GM18519 (cell line): ENCODE data around the gene SLC9A9.

Source experiments
- ATAC-seq: cut with Tn5 transposase; IDR thresholded peaks from one replicate; pipeline ENCODE4 v1.9.1; 2021; ENCODE audit warnings: mild to moderate bottlenecking, moderate library complexity; ENCODE audit not compliant: unreplicated experiment, low FRiP score

SLC9A9 gene

DNA sequence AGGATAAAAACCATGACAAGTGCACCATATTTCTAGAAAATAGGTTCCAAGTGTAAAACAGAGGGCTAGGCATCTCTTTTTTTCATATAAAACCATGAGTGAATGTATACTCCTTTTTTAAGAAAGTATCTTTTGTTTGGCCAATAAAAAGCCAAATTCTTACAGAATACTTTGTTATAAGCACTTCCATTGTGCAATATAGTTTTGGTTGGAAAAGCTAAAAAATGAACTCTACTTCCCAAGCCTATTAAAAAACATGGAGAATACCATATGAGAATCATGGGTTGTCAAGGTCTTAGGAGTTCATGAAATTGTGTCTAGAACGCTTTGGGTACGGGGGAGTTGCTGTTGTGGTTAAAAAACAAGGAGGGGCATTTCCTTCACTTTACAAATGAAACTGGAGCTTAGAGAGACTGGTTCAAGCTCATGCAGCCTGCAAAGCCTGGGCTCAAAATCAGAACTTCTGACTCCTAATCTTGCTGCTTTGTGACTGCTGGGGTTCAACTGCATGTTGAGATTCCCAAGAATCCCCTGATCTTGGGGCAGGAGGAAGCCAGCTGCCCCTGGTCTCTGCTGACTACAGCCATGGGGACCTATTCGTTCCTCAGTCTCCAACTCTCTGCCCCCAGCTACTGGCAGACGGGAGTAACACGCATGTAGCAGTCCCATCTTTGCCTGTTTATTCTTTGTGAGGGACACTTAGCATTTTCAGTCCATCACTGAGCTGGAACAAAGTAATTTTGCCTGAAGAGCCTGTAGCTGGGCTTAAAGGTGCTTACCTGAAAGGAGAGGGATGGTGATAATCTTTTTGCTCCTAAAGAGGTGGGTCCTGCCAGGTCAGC lies 499.6 kb downstream of the SLC9A9 start:
- no peak for ATAC-seq

DNA sequence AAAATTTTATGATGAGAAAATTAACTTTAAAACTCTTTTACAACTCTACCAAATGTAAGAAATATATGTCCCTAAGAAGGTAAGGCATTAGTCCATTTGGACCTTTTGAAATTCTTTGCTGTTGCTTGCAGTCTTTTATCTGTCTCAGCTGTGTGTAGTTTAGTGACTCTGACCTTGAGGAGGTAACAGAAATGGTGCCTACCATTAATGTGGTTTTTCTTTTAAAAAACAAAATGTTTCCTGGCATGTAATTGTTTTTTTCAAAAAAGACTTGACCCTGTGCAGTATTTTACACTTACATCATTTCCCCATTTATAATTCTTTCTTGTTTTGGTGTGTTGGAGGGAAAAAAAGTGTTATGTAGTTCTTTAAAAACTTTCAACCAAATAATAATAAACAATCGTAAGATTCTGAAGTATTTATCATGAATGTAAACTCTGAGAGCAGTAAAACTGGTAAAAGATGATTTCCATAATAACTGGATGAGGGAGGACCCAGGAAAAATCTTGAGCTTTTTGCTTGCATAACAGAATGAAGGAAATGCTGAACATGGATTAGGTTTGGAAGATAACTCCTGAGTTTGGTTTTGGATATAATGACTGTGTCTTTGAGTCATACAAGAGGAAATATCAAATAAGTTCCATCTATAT lies 503.6 kb downstream of the SLC9A9 start:
- no peak for ATAC-seq

DNA sequence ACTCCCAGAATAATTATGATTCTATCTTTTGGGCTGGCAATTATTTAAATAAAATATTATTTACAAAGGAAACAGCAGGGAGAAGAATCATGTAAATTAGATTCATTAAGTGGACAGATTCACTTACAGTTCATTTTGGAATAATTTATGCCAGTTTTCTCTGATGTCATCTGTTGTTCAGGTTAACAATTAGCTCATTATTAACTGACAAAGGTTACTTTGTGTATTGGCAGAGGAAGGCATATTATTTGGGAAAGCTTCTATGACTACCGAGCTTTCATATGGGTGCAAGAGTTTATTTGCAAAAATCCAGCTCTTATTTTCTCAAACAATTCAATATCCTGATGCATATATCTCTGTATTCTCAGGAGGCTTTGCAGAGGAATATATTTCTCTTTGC lies 504.3 kb downstream of the SLC9A9 start:
- no peak for ATAC-seq

DNA sequence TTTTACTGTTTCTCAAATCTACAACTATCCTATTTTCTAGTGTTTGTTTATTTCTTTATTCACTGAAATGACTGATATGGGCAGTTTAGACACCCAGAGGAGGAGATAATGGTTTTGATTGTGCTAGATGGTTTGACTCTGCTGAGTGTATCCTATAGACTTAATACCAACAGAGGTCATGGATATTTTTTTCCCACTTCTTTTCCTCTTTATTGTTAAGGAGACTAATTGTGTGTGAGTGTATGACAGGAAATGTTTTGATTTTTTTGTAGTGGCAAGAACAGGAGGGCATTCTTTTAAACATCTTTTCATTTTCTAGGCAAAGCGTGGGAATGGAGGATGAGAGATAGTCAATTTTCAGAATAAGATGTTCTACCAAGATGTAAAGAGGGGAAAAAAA lies 505.2 kb downstream of the SLC9A9 start:
- ATAC-seq: no peak

DNA sequence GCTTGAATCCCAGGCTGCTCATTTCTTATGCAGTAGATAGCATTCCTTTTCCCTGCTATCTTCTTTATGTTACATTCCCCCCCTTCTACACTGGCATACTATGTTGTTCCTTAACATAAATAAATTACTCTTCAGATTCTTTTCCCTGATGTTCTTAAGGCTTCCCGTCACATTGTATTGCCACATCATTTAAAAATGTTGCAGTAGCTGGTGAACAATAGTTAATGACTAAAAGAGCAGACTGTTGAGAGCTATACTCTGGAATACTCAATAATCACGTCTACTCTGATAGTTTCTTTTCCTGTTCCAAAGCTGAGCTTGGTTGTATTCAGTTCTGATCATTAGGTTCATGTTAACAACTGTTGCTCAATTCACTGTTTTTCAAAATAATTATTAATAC lies 508.8 kb downstream of the SLC9A9 start:
- no peak for ATAC-seq

DNA sequence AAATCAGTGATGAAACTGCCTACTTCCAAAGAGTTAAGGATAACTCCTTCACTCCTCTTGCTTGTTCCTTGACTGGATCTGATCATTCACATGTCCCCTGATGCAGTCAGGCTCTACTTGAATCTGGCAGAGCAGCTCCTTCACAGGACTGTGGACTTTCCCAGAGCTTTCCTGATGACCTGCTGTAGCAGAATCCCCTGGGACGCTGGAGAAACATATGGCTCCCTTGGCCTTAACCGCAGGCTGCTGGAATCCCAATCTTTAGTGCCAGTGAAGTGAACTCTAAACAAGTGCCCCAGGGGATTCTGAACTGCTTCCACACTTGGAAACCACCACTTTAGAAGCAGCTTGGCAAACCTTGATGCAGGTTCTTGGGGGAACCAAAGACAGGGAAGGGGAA lies 510.9 kb downstream of the SLC9A9 start:
- no peak for ATAC-seq

DNA sequence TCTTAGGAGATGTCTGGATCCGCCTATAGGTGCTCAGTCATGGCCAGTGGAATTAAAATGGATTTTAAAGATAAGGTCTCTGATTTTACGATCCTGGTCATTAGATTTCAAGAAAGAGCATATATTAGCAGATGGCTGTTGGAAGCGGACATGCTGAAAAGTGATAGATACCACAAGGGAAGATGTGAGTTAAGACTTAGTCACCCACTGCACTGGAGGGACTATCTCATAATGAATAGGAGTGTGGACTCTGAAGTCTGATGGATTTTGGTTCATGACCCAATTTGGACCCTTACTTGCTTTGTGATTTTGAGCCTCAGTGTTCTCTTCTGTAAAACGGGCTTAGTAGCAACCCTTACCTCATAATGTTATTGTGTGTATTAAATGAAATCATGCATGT lies 514.0 kb downstream of the SLC9A9 start:
- no peak for ATAC-seq

DNA sequence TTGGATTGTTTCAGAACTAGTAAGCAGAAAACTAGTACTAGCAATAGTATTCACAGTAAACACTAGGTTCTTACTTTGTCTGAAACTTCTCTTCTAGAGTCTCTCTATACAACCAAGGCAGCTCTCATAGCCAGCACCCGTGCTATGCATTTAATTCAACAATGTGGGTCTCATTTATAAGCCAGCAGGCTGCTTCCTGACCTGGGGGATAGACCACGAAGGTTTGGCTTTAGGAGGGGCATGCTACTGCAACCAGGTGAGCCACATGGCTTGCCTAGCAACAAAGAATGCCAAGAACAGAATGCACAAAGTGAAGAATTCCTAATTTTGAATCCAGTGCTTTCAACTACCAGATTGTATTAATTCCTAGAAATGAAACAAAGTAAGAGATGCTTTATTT lies 514.9 kb downstream of the SLC9A9 start:
- ATAC-seq: no peak

DNA sequence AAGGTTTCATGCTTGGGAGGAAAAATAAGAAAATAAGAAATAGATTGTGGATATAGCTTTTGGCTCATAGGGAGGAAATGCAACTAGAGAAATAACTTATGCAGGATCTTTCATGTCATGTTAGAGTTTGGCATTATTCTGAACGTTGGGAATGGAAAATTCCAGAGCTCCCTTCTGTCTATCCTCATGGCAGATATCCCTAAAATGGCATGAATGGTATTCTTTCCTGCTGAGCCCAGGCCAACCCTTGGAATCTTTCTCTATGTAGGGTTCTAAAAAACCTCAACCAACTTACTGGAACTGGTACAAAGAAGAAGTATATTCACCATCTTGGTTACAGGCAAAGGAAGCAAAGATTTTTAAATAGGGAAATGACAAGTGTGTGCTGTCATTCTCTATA lies 516.2 kb downstream of the SLC9A9 start:
- no peak for ATAC-seq

DNA sequence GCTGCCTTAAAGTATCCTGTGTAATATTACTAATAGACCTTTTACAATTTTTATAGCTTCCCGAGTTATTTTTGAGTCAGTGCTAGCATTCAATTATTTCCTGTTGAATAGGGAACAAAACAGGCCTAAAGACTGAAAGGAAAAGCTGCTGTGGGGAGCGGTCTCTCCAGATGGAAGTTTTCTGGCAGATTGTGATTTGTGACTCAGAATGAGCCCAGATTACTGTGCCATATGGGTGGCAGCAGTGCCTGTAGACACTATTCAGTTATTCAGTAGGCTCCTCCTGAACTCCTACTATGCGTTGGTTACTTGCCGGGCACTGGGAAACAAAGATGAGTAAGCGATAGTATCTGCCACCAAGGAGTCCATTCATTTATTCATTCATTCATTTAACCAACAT lies 516.9 kb downstream of the SLC9A9 start:
- no peak for ATAC-seq

DNA sequence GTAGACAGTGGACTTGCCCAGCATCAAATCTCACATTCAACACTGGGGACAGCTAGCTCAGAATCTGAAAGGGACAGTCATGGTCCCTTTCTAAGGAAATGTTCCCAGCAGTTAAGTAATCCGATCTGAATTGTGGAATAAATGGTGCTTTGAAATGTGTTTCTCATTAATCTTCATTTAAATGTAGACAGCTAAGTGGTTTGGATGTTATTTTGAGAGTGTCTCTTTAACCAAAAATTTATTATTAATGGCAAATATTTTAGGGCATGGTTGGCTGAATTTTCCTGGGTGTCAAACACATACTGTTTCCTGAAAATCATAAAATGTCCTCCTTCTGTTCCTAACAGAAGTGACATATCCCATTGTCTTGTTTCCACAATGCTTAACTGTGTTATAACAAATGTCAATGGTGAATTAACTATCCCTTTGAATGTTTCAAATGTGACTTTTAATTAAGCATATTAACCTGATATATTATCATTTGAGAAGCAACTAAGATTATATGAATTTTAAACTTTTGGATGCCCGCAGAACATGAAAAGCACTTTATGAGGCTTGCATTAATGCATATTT lies 517.9 kb downstream of the SLC9A9 start:
- no peak for ATAC-seq

DNA sequence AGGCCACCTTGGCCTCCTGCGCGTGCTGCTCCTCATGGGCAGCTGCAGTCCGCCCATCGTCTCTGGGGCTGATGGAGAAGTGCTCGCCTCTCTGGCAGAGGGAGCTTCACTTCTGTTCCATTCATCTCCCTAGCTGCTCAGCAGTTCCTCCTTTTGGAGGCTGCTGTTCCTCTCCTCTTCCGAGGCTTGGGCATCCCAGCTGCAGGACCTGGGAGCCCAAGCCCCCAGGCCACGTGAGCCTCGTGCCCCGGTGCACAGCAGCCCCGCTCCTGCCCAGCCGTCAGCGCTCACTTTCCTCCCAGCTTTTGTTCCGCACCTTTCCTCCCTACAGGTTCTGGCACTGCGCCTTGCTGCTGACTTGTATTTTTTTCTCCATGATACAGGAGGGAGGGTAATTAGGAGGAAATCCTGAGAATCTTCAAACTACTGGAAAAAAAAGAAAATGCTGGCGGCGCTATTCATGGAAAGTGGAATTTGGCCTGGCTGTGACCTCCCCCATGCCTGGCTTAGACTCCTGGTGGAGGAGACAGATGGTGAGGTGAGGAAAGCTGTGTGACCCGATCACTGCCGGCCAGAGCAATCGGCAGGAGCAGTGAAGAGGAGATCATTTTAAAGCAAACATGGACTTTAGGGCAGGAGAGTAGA lies 518.6 kb downstream of the SLC9A9 start:
- ATAC-seq: no peak

DNA sequence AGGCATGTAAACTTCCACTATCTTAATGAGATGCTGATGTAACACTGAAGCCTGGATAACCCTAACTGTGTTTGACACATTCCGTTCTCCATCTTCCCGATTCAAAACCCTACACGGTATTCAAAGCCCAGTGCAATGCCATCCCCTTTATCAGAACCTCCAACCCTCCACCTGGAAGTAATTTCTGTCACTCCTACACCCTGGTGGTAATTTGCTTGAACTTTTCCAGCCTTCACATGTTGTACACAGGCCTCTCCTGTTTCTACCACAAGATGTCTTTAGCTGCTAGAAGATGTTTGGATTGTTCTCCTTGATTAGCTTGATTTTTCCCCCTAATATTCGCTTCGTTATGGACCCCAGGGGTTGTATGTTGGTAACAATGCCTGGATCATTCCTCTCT lies 519.8 kb downstream of the SLC9A9 start:
- no peak for ATAC-seq

DNA sequence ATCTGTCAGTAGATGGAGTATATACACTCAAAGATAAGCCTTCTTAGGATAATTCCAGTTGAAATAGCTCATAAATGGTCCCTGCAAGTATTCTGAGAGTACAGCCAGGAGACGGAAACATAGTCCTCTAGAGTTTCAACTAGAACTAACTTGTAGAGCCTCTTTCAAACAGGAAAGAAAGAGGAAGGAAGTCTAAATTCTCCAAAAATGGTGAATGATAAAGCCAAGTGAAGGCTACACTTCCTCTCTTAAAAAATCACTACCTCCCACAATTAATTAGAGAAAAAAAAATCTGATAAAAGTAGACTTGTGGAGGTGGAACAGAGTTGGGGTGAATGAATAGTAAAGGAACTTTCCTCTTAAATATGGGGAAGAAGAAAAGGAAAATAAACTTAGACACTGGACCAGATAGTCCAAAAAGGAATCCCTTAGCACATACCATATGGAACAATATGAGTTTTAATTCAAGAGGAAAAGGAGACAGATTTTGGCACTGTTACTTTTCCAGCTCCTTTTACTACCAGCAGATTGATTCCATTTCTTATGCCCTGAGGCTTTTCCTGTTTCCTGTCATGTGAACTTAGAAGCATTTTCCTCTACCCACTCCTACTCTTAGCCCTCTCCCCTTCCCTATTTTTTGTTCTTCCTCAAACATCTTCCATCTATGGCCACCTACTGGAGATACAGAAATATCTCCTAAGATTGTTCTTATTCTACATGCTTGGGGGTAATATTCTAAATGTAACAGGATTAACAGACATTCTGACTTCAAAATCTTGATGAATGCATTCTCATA lies 521.1 kb downstream of the SLC9A9 start:
- ATAC-seq: no peak

DNA sequence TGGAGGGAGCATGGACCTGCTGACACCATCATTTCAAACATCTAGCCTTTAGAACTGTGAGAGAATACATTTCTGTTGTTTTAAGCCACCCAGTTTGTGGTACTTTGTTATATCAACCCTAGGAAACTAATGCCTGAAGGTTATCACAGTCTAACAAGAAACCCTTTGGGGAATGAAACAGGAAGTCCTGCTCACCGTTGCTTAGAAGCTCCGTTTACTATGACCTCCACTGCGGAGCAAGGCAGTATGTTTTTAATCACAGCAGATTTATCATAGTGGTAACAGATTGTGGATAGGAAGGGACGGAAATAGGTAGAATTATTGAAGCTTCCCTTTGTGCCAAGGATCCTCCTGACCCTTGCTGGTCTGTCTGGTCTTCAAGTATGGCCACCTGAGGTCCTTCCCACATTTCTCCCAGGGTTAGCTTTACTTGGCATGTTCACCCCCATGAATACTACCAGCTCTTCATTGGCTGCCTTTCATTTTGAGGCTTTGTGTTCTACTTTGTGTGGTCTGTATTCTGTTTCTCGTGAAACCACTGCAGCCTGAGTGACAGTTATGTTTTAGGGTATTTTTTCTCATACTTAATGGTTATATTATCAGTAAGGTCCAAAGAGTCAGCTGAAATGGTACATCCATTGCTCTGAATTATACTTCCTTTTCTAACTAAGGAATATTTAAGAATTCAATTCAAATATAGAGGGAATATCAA lies 527.1 kb downstream of the SLC9A9 start:
- peak; percentile 56 for ATAC-seq

DNA sequence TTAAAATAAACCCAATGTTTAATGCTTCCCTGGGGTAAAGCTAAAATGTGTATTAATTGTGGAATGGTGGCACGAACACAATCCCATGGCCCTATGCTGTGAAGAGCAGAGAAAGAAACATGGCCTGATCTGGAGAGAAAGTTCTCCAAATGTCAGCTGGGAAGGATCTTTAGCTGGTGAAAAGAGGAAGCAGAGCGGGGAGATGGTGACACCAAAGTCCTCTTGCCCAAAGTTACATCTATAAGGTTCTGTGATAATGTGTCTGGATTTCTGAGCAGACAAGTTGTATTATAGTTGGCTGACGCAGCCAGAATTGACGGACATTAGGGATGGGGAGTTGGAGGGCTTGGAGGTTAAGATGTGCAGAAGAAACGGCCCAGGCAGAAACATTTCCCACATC lies 532.5 kb downstream of the SLC9A9 start:
- ATAC-seq: no peak

DNA sequence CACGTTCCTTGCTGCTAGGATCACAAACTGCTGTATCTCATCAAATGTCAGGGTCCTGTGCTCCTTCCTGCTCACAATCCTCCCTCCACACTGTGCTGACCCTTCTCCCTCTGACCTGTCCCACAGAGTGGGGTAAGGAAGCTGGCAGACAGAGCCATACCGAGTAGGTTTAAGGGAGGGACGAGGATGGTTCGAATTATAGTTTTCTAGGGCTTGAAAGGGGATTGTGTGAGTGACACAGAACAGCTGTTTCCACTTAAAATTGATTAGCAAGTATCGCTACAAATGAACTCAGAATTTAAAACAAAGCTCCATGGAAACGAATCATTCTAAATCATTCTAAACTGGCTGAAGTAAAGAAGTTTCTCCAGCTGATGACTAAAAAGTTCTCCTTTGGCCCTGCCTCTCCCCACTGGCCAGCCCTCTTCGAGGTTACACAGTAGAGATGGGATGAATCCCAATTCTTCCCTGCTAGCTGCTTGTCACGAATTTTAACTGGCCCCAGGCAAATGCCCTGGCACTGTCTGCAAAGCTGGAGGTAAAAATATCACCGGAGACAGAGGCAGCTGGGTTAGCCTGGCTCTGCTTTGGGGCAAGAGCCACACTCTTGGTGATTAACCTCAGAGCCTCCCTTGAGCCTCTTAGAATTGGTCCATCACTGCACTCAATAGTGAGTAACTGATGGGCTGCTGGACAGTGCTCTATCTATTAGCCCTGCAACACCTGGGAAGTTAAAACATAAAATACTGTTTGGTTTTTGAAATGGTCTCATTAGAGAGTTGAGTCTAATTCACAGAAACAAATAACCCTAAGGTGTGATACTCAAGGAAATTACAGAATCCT lies 533.8 kb downstream of the SLC9A9 start:
- no peak for ATAC-seq

DNA sequence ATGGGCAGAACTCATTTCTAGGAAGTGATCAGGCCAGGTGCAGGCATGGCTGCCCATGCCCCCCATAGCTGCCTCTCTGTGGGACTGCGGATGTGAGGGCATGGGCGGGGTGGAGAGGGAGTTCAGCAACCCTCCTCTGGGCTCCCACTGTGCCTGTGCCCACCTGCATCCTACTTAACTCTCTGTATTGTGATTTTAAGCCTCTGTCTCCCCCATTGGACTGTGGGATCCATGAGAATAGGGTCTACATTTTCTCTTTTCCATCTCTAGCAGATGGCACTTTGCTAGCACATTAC lies 534.4 kb downstream of the SLC9A9 start:
- ATAC-seq: no peak
